NCI-H2029 treated with DMSO at 0.1 percent for 48 hours (cell line): ENCODE data around the gene C18orf54.
A peak's percentile ranks its signal among the peaks of the same experiment; 100 is the strongest.
"Not testable (repeated sequence)": the region's sequence is repeated elsewhere in the genome, so short reads cannot be mapped to it uniquely, and the experiment has no call there.

Experiments
- DNase-seq: peaks from one replicate; lab custom pipeline; 2025; lab: John Stamatoyannopoulos, UW

C18orf54 gene

DNA sequence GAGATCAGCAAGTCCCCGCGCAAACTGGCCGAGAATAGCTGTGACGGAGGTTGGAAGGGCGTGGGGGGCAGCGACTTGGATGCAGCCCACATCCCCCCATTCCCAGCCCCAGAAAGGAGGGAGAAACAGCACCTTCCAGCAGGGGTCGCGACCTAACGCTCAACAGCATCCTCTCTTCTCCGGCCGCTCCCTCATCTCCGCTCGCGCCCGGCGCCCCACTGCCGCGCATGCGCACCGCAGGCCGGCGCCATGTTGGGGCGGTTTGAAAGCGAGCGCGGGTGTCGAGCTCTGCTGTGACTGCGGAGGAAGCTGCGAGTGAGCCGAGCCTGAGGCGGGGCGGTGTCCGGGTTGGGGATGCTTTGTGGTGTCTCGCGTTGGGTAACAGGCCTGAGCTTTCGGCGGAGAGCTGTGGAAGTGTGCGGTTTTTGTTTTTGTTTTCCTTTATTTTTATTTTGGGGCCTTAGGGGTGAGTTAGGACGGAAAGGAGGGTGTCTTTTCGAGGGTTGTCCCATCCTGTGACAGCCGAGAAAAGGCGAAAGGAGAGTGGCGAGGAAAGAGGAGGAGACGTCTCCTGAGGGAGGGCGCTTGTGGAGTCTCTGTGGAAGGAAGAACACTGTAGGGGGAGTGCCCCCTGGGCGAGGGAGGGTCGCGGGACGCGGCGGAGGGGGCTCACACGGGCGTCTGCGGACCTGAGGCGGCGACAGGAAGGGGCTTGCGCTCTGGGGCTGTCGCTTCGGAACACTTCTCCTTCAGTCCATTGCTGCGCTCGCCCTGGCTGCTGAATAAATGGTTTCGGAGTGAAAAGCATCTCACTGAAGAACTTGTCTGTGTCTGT is at the start of gene C18orf54, which contains the start of gene STARD6:
TSS of gene C18orf54 (plus strand) at position 247 of the 835 bp plus-strand sequence. CDS start 2,667 bp downstream, outside the sequence.
TSS of gene STARD6 (minus strand) at position 199 of the 835 bp plus-strand sequence. CDS start 3,285 bp downstream, outside the sequence.
- DNase-seq, result peak; percentile 16

DNA sequence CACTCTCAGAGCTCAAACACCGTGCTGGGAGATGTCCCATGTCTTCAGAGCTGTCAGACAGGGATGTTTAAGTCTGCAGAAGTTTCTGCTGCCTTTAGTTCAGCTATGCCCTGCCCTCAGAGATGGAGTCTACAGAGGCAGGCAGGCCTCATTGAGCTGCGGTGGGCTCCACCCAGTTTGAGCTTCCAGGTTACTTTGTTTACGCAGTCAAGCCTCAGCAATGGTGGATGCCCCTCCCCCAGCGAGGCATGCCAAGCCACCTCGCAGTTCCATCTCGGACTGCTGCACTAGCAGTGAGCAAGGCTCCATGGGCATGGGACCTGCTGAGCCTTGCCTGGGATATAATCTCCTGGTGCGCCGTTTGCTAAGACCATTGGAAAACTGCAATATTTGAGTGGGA is 48.1 kb upstream of the C18orf54 start:
- not testable (repeated sequence) for DNase-seq

DNA sequence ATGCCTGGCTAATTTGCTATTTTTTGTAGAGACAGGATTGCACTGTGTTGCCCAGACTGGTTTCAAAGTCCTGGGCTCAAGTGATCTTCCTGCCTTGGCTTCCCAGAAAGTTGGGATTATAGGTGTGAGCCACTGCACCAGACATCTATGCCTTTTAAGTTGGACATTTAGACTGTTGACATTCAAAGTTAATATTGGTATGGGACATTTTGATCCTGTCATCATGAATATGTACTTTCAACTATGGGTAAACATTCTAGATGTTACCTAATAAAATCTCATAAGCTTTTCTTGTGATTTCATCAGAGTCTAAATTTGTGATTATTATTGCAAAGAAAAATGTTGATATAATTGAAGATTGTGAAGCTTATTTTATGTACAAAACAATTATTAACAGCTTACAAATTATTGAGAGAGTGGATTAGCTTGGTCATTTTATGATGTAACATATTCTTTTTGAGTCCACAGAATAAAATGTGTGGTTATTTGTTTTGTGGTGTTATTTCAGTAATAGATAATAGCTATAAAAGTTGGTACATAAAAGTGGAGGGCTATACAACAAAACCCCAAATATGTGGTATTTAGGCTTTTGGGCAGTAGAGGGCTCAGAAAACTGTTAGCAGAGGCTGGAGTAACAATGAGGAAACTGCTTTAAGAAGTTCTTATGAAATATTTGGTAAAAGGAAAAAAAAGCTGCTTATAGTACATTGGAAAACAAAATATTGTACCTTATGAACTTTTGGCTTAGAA is 41.5 kb upstream of the C18orf54 start:
- DNase-seq, result no peak

DNA sequence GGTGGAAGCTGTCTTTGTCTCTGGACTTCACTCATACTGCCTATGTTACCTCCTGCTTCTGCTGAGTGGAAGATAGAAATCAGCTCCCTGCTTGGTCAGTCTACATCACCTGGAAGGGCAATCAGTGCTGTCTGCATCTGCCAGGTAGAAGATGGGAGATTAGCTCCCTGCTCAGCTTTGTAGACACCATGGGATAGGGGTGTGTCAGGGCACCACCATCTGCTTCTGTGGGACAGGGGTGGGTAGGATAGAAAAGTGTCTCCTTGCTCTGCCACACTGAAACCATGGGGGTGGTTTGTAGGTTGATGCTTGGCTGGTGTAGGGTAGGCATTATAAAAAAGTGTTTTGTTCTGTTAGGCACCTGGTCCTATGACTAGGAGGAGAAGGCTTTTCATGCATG is 34.1 kb upstream of the C18orf54 start:
- no peak for DNase-seq

DNA sequence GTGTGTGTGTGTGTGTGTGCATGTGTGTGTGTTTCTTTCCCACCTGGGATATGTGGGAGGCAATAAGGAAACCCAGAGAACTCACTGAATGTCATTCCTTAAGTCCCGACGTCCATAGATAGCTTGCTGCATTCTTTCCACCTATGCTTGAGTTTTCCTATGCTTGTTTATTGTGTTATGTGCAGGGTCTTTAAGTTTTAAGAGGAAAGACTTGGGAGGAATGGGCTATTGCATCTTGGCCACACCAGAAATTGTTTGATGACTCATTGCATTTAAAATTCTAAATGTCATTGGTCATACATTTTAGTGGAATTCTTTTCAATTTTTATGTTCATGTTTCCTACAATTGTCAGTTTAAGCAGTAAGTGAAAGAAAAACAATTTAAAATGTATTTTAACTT is 33.7 kb upstream of the C18orf54 start:
- DNase-seq, result no peak

DNA sequence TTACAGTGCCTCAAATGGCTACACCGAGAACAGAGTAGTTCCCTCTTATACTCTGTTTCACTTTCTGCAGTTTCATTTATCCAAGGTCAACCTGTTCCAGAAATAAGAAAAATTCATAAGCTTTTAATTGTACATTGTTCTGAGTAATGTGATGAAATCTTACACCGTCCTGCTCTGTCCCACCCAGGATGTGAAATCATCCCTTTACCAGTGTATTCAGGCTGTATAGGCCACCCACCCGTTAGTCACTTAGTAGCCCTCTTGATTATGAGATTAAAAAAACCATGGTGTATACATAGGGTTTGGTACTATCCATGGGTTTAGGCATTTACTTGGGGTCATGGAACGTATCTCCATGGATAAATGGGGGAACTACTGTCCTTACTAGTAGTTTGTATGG is 29.9 kb upstream of the C18orf54 start:
- DNase-seq, result no peak

DNA sequence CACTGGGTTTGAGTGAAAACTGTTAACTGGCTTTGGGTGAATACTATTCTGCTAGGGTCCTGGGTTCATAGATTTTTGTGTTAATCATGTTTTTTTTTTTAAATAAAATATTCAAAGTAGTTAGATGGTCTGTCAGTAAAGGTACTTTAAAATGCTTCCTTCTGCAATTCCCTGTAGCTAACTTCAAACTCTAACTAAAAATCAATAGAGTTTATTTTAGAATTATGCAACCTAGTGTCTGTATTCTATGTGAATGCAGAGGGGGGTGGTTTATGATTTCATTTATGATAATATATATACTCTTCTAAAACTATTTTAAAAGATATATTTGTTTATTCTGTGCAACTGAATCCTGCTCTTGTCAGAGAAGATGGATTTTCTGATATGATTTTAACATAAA is 27.9 kb upstream of the C18orf54 start:
- DNase-seq, result no peak

DNA sequence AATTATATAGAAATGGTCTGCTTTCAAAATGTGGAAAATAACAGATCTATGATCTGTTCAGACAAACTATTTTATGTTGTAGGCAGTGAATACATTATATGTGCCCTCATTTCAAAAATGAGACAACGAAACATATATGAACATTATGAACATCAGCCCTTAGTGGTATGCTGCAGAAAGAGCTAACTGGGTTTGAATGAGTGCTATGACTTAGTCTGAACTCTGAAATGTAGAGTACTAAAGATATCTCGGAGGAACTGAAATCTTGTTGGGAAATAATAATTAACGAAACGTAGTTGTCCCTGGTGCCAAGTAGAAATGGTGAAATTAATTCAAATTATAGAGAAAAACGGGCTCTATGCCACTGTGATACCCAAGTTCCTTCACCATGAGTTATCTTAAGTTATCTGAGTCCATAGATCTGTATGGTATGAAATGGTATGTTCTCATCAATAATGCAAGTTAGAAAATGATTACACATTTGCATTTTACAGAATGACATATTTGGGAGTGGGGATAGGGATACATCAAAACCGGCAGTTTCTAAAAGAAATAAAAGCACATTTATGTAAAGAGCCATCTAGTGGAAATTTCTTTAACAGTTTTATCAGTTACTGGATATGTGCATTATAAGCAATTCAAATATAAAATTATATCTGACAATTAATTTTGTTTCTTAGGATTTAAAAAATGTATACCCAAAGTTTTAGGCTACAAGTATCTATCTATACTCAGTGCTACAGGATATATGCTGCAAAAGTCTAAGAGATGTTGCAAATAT is 26.7 kb upstream of the C18orf54 start:
- no peak for DNase-seq

DNA sequence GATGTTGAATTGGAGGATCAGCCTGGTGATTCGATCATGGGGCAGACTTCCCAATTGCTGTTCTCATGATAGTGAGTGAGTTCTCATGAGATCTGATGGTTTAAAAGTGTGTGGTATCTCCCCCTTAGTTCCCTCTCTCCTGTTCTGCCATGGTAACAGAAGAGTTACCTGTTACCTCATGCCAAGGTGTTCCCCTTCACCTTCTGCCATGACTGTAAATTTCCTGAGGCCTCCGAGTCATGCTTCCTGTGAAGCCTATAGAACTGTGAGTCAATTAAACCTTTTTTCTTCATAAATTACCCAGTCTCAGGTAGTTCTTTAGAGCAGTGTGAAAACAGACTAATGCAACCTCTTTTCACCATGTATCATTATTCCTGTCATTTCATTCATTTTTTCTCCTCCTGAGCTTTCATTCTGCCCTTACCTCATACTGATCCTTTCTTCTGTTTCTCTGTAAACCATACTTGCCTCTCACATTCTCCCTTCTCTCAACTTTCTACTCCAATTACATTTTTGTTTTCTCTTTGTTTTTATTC is 22.0 kb upstream of the C18orf54 start:
- no peak for DNase-seq

DNA sequence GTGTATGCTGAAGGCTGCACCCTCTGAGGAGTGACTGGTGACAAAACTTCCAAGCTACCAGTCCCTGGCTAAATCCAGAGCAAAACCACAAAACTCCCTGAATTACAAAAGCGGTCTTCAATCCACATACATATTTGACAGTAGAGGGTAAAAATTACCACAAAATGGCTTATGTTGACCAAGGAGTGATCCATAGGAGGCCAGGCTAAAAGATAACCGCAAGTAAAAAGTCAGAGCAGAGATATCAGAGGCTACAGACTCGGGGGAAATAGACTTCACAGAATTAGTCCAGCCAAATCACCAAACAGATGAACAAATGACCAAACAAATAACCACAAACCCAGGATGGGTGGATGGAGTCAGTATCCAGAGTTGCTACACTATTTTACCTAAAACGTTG is 19.5 kb upstream of the C18orf54 start:
- DNase-seq, result no peak

DNA sequence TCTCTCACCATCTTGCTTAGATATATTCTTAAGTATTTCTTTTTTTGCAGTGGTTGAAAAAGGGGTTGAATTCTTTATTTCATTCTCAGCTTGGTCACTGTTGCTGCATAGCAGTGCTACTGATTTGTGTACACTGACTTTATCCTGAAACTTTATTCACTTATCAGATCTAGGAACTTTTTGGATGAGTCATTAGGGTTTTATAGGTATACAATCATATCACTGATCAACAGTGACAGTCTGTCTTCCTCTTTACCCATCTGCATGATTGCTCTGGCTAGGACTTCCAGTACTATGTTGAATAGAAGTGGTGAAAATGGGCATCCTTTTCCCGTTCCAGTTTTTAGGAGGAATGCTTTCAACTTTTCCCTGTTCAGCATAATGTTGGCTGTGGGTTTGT is 6.5 kb upstream of the C18orf54 start:
- no peak for DNase-seq

DNA sequence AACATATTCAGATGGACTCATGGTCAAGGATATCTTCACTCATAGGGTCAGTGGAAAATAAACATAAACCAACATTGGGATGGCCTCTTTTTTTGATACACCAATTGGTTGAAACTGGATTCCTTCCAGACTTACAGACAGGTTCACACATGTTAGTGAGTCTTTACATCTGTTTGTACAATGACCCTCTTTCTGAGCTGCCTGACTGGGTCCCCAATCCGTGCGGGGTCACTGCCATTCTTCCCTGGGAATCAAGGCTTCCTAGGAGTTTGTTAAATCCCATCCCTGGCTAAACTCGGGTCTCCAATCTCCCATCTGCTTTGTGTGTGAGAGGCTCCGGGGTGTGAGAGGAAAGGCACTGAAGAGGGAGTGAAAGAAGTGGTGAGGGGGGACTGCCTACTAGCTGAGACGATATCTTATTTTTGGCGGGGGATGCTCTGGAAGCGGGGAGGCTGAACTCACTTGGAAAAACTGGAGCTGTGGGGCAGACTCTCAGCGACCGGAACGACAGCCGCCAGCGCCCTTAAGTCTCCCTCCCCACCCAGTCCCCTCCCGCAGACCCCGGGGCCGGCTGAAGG is 535 bp upstream of the C18orf54 start:
- no peak for DNase-seq

DNA sequence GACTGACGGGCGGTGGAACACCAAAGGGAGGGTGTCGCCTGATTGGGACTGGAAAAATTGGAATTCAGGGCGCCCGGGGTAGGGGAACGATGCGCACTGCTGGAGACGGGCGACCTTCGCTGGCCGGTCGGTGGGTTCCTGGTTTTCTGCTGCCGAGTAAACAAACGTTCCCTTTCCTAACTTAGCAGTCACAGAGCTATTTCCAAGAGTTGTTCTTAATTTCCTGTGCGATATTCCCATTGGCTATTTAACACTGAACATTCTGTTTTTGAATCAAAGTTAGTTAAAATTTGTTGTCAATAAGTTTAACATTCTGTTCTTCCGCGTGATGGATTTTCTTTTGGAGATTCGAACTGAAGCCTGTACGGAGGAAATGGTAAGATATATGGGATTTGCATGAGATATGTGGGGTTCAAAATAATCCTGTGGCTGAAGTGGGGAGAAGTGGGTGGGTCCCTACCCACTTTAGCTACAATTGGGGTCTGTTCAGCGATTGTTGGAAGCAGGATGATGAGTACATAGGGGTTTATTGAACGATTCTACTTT is 862 bp downstream of the C18orf54 start:
- no peak for DNase-seq

DNA sequence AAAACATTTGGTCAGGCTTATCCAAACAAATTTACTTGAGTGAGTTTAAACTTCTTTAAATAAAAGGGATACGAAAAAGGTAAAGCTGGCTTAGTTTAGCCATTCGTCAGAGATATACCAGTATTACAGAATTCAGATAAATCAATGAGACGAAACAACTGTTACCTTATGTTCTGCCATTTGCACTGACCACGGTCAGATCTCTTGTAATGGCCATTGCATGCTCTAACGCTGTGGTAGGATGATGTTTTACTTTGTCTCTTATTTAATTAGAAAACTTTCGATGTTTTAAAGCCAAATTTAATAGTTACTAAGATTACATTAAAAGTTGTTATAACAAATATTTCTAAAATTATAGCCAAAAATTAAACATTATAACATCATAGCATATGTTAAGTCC is 1.5 kb downstream of the C18orf54 start:
- no peak for DNase-seq

DNA sequence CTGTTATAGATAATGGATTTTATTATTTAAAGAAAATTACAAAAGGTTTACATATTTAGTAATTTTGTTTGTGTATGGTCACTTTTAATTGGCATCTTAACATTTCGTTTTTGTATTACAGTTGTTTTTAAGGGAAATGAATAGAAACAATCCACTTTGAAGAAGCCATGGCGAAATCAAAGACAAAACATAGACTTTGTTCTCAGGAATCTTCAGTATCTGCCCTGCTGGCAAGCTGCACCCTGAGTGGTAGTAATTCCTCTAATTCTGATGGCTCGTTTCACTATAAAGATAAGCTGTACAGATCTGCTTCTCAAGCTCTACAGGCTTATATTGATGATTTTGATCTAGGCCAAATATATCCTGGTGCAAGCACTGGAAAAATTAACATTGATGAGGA is 2.7 kb downstream of the C18orf54 start:
- no peak for DNase-seq

DNA sequence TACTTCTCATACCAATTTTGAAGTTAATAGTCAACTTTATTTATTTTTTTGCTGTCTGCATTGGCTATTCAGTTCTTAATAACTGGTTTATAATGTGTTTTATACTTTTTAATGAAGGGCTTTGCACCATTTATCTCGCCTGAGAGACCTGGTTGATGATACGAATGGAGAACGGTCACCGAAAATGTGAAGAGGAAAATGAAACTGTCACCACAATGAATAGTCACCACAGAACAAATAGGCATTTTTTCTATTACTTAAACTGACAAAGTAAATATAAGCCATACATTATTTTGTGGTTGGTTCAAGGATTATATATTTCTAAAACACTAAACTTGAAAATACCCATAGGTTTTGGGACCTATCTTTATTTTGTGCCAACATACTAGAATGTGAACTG is 20.4 kb downstream of the C18orf54 start:
- DNase-seq, result no peak

DNA sequence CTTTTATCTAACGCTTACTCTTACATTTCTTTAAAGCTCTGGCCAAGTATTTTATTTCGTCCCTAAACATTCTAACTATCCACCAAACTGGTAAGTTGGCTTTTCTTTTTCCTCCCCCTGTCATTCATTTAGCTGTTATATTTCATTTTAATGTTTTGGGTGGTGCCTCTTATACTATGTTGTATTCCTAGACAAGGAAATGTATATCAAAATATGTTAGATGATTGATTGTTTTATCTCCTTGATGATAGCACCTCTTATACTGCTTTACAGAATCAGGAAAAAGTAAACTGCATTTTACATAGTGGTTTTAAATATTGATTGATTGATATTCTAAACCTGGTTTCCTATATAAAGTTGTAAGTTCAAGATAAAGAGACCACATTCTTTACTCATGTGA is 23.9 kb downstream of the C18orf54 start:
- no peak for DNase-seq

DNA sequence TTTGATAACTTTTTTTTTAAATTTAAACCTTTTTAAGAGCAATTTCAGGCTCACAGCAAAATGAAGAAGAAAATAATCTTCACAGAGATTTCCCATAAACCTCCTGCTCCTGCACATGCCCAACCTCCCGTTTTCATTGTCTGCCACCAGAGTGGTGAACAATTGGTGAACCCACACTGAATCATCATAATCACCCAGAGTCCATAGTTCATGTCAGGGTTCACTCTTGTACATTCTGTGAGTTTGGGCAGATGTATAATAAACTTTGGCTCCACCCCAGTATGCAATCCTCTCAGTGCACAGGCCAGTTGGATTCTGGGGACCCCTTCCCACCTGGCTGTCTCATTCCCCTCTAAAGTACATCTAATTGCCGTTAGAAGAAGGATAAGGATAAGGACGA is 24.4 kb downstream of the C18orf54 start:
- no peak for DNase-seq

DNA sequence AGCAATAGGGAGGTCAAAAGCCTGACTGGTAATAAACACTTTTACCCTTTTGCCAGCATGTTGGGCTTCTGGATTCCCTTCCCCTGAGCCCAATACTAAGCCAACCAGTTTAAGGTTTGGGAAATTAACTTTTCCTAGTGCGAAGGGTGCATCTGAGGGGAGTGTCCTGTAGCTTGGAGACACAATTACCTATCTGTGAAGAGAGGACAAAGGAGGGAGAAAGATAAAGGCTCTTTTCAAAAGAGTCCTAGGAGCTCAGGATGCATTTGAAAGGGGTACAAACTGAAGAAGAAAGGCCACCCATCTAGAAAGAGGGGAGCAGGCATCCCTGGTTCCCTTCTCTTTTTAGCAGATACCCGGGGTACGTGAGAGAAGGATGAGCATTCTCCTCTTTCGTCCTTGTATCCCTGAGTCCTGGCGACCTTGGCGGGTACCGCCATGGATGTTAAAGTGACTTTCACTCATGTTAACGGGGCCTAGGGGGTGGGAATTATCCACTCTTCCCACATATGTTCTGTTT is 25.1 kb downstream of the C18orf54 start:
- DNase-seq, result no peak

DNA sequence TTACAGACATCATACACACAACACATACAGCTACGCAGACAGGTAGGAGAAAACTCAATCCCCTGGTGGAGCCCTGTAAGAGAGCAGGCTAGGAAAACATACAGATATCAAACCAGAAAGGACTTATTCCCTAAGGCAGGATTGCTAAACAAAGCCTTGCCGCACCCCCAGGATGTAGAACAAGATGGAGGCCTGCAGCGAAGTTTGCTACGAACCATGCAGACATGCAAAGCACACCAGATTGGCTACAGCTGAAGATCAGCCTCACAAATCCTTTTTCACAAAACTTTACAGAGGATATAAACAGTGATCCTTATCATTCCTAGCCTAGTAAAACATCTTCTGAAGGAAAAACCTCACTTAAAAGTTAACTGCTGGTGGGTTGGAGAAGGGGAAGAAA is 28.3 kb downstream of the C18orf54 start:
- no peak for DNase-seq

DNA sequence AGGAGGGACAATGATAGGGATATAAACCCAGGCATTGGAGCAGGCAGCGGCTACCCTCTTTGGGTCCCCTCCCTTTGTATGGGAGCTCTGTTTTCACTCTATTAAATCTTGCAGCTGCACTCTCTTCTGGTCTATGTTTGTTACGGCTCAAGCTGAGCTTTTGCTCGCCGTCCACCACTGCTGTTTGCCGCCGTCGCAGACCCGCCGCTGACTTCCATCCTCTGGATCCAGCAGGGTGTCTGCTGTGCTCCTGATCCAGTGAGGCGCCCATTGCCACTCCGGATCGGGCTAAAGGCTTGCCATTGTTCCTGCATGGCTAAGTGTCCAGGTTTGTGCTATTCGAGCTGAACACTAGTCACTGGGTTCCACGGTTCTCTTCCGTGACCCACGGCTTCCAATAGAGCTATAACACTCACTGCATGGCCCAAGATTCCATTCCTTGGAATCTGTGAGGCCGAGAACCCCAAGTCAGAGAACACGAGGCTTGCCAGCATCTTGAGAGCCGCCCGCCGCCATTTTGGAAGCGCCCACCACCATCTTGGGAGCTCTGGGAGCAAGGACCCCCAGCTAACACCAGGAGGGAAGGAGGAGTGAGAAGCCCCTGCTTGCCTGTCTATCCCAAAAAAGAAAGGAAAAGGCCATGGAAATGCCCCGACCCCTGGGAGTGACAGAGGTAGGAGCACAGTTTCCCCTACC is 29.2 kb downstream of the C18orf54 start:
- DNase-seq, result not testable (repeated sequence)
